ENCODE data around the gene URM1. TPM values are rescaled to one million over a fixed set of nuclear protein-coding genes. Genes with fewer than 3 reads are reported as not detected.
"Not testable (repeated sequence)": the region's sequence is repeated elsewhere in the genome, so short reads cannot be mapped to it uniquely, and the experiment has no call there.

The URM1 gene
- total RNA-seq, 2 experiments from 2014 or later, result 78.9 to 79.9 TPM

GRCh38 chr9:128399861-128400260 lies 28.7 kb downstream of the URM1 start:
- Mint-ChIP-seq H3K27ac (no peak overlapping the region), H3K36me3 (ENCODE audit: low read depth) (no peaks in the 10 kb centered on the region), H3K4me3 (no peak overlapping the region), H3K27me3 (ENCODE audit: low read depth) (peaks cover 12% of the 10 kb centered on the region), H3K9me3 (ENCODE audit: insufficient read depth) (no peaks in the 10 kb centered on the region), H3K4me1 (ENCODE audit: low read depth) (peaks cover 3% of the 10 kb centered on the region)
- ChIA-PET POLR2A (no interaction called here), CTCF (no interaction called here)
- DNase-seq, result no peak
- ATAC-seq, result no peak

DNA sequence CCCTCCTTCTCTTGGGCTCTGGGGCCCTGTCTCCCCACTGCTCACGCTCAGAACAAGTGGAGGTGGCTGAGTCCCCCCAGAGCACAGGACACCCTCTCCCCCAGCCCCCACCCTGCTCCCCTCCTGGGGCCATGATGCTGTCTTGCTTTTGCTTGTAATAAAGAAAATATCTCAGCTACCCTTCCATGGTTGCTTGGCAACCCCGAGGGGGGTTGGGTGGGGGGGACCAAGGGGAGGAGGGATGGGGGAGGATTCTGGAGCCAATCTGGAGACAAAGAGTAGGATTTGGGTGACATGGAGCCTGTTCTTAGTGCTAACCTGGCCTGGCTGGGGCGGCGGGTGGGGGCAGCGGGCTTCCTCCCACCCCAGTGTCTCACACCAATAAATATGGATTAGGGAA lies 33.4 kb downstream of the URM1 start:
- H3K27ac Mint-ChIP-seq, result no peak overlapping the region
- no peaks in the 10 kb centered on the region for H3K36me3 Mint-ChIP-seq (ENCODE audit: low read depth)
- DNase-seq, result no peak
- H3K4me1 Mint-ChIP-seq (ENCODE audit: low read depth), result peaks cover 1% of the 10 kb centered on the region
- peaks cover 17% of the 10 kb centered on the region for H3K27me3 Mint-ChIP-seq (ENCODE audit: low read depth)
- no peaks in the 10 kb centered on the region for H3K9me3 Mint-ChIP-seq (ENCODE audit: insufficient read depth)
- ChIA-PET CTCF (no interaction called here), POLR2A (no interaction called here)
- no peak for ATAC-seq
- H3K4me3 Mint-ChIP-seq, result no peak overlapping the region

DNA sequence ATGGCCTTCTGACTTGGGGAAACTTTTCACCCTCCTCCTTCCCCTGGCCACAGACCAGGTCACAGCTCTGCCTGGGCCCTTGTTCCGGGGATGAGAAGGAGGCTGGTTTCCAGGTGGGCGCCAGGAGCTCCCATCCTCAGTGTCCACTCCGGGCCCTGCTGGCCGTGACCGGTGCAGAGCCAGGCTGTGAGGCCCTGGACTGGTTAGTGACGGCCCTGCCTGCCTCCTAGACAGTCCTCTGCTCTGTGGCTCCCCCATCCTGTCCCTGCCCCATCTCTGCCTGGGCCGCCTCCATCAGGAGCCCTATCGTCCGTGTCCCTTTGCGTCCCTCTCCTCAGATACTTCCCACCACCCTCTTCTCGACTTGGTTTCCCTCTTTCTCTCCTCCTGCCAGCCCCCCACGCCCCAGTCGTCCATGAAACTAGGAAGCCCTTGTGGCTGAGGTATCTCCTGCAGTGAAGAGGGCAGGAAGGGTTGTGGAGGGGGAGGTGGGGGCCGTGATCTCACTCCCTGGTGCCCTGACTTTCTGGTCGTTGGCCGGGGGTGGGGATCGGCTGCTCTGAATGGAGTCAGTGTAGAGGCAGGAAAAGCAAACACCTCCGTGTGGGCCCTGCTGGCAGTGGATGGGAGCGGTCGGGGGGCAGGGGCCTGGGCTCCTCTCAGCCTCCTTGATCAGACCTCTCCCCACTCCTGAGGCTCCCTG lies 34.1 kb downstream of the URM1 start:
- Mint-ChIP-seq H3K27me3 (ENCODE audit: low read depth) (peaks cover 24% of the 10 kb centered on the region), H3K36me3 (ENCODE audit: low read depth) (no peaks in the 10 kb centered on the region), H3K4me1 (ENCODE audit: low read depth) (peaks cover 1% of the 10 kb centered on the region), H3K27ac (no peak overlapping the region), H3K9me3 (ENCODE audit: insufficient read depth) (no peaks in the 10 kb centered on the region), H3K4me3 (no peak overlapping the region)
- ChIA-PET POLR2A (interaction anchor here (0.7 kb wide), 1 partner anchor 639 kb away, joined by 3 read pairs; no protein-coding TSS in a partner anchor), CTCF (no interaction called here)
- ATAC-seq, result no peak
- DNase-seq, result no peak

- no peaks in the 10 kb centered on the region for H3K9me3 Mint-ChIP-seq (ENCODE audit: insufficient read depth)
- DNase-seq, result no peak
- ChIA-PET CTCF (no interaction called here), POLR2A (no interaction called here)
- H3K36me3 Mint-ChIP-seq (ENCODE audit: low read depth), result no peaks in the 10 kb centered on the region
- no peak overlapping the region for H3K27ac Mint-ChIP-seq
- peaks cover 26% of the 10 kb centered on the region for H3K27me3 Mint-ChIP-seq (ENCODE audit: low read depth)
- H3K4me1 Mint-ChIP-seq (ENCODE audit: low read depth), result peaks cover 1% of the 10 kb centered on the region
- H3K4me3 Mint-ChIP-seq, result no peak overlapping the region
- no peak for ATAC-seq
Measured at GRCh38 chr9:128405780-128406171, 34.6 kb downstream of the URM1 start.

GRCh38 chr9:128406848-128407391 lies 35.7 kb downstream of the URM1 start:
- H3K9me3 Mint-ChIP-seq (ENCODE audit: insufficient read depth), result no peaks in the 10 kb centered on the region
- ATAC-seq (no peak), DNase-seq (no peak)
- ChIA-PET POLR2A (no interaction called here), CTCF (no interaction called here)
- peaks cover 33% of the 10 kb centered on the region for H3K27me3 Mint-ChIP-seq (ENCODE audit: low read depth)
- peaks cover 1% of the 10 kb centered on the region for H3K4me1 Mint-ChIP-seq (ENCODE audit: low read depth)
- H3K4me3 Mint-ChIP-seq, result no peak overlapping the region
- no peak overlapping the region for H3K27ac Mint-ChIP-seq
- H3K36me3 Mint-ChIP-seq (ENCODE audit: low read depth), result no peaks in the 10 kb centered on the region

- ATAC-seq, result no peak
- peaks cover 38% of the 10 kb centered on the region for H3K27me3 Mint-ChIP-seq (ENCODE audit: low read depth)
Measured at GRCh38 chr9:128408963-128409431, 37.8 kb downstream of the URM1 start.

GRCh38 chr9:128409450-128409849 lies 38.3 kb downstream of the URM1 start:
- CTCF ChIA-PET, result interaction anchor here (1.1 to 4.7 kb wide), 4 partner anchors 11 to 48 kb away, joined by 3 to 62 read pairs (median 8); partner anchors contain the start of genes CERCAM and URM1
- Mint-ChIP-seq H3K4me3 (no peak overlapping the region), H3K36me3 (ENCODE audit: low read depth) (no peaks in the 10 kb centered on the region), H3K27ac (no peak overlapping the region), H3K27me3 (ENCODE audit: low read depth) (peaks cover 39% of the 10 kb centered on the region), H3K4me1 (ENCODE audit: low read depth) (peaks cover 1% of the 10 kb centered on the region), H3K9me3 (ENCODE audit: insufficient read depth) (no peaks in the 10 kb centered on the region)
- DNase-seq (no peak), ATAC-seq (no peak)
- POLR2A ChIA-PET, result no interaction called here

More at GRCh38 chr9:128408963-128409431, 37.8 kb downstream of the URM1 start:
- DNase-seq, result no peak
- H3K4me1 Mint-ChIP-seq (ENCODE audit: low read depth), result peaks cover 1% of the 10 kb centered on the region
- no peak overlapping the region for H3K27ac Mint-ChIP-seq
- CTCF ChIA-PET, result interaction anchor here (1.8 to 4.7 kb wide), 2 partner anchors 11 to 48 kb away, joined by 6 to 62 read pairs; partner anchors contain the start of gene CERCAM
- POLR2A ChIA-PET, result no interaction called here
- H3K9me3 Mint-ChIP-seq (ENCODE audit: insufficient read depth), result no peaks in the 10 kb centered on the region
- H3K36me3 Mint-ChIP-seq (ENCODE audit: low read depth), result no peaks in the 10 kb centered on the region
- H3K4me3 Mint-ChIP-seq, result no peak overlapping the region

DNA sequence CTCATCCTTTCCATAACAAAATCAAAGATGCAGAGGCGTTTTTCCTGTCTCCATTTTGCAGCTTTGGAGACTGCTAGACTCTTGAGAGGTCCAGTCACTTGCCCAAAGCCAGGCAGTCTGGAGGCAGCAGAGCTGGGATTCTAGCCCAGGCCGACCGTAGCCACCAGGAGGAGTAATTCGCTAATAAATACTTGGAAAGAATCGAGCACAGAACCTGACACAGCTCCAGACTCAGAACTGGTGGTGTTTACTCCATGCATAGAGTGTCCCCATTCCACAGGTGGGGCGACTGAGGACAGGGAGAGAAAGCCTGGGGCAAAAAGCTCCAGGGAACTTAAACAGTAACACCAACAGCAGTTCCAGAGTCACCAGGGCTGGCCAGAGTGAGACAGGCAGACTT lies 38.8 kb downstream of the URM1 start:
- DNase-seq (no peak), ATAC-seq (no peak)
- H3K4me1 Mint-ChIP-seq (ENCODE audit: low read depth), result peaks cover 1% of the 10 kb centered on the region
- H3K27ac Mint-ChIP-seq, result no peak overlapping the region
- H3K4me3 Mint-ChIP-seq, result no peak overlapping the region
- POLR2A ChIA-PET, result no interaction called here
- peaks cover 44% of the 10 kb centered on the region for H3K27me3 Mint-ChIP-seq (ENCODE audit: low read depth)
- no peaks in the 10 kb centered on the region for H3K9me3 Mint-ChIP-seq (ENCODE audit: insufficient read depth)
- H3K36me3 Mint-ChIP-seq (ENCODE audit: low read depth), result no peaks in the 10 kb centered on the region
- CTCF ChIA-PET, result interaction anchor here (1.1 to 4.7 kb wide), 5 partner anchors 11 to 115 kb away, joined by 3 to 62 read pairs (median 4); partner anchors contain the start of genes CERCAM and URM1

DNA sequence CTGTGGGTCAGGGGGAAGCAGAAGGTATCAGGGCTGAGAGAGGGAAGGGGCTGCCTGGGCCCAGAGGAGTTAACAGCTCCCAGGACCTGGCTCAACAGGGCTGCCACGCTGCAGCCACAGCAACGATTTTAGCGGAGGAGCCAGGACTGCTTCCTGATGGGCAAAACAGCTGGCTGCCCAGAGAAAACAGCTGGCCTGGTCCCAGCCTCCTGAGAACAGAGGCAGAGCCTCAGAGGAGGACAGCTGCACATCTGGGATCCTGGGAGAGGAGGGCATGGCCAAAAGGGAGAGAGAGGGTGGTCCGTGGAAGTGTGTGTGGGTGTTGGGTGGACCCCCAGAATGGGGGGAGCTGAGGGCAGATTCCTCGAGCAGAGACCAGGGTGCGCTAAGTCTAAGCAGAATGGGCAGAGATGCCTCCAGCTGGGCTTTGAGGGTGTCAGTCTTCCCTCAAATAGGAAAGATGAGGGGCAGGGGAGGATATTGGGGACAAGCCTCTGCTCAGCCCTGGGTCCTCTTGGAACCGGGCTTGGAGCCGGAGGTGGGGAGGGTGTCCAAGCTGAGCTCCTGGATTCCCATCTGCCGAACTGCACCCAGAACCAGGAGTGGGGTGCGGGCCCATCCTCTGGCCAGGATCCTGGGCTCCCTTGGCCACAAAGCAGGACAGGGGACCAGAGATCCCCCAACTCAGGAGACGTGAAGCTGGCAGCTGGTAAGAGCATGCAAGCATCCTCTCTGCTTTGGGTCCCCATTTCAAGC lies 40.4 kb downstream of the URM1 start:
- no peak overlapping the region for H3K27ac Mint-ChIP-seq

DNA sequence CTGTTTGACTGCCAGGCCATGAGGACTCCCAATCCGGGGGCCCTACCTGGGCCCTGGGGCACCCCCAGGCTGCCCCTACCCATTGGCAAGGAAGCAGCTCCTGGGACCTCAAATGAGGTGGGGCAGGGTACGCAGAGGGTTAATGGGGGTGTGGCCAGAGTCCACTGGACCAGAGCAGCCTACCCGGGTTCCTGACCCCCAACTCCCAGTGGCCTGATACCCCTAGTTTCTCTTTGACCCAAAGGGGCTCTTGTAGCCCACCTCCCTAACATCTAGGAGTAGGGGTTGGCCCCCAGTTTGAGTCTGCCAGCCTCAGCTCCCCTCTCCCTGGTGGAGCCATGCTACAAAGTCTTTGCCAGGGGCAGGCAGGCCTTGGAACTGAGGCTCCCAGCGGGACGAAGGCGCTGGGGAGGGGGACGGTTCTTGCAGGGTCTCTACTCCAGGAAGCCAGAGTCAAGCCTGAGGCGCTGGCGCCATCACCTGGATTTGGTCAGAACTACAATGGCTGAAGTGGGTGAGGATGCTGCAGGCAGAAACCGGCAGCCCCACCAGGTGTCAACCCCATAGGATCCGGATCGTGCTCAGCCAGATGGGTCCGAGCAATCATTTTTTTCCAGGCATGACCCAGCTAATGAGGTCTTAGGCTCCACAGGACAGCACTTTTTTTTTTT lies 41.1 kb downstream of the URM1 start:
- POLR2A ChIA-PET, result interaction anchor here (0.9 to 1.0 kb wide), 2 partner anchors 35 to 41 kb away, joined by 3 read pairs; partner anchors contain the start of gene URM1
- Mint-ChIP-seq H3K27me3 (ENCODE audit: low read depth) (peaks cover 52% of the 10 kb centered on the region), H3K36me3 (ENCODE audit: low read depth) (no peaks in the 10 kb centered on the region), H3K9me3 (ENCODE audit: insufficient read depth) (no peaks in the 10 kb centered on the region), H3K27ac (no peak overlapping the region), H3K4me1 (ENCODE audit: low read depth) (no peaks in the 10 kb centered on the region), H3K4me3 (no peak overlapping the region)
- ATAC-seq (peak; percentile 62), DNase-seq (peak; percentile 65)
- CTCF ChIA-PET, result interaction anchor here (0.8 to 4.7 kb wide), 8 partner anchors 8 to 407 kb away, joined by 3 to 62 read pairs (median 4); partner anchors contain the start of genes CERCAM and URM1

More for the DNA sequence above, 40.4 kb downstream of the URM1 start:
- ChIA-PET CTCF (interaction anchor here (0.8 to 4.7 kb wide), 9 partner anchors 9 to 408 kb away, joined by 3 to 62 read pairs (median 4); partner anchors contain the start of genes CERCAM and URM1), POLR2A (interaction anchor here (0.8 to 1.0 kb wide), 3 partner anchors 34 to 49 kb away, joined by 3 read pairs; partner anchors contain the start of gene URM1)
- H3K27me3 Mint-ChIP-seq (ENCODE audit: low read depth), result peaks cover 54% of the 10 kb centered on the region
- no peaks in the 10 kb centered on the region for H3K36me3 Mint-ChIP-seq (ENCODE audit: low read depth)
- DNase-seq (no peak), ATAC-seq (no peak)
- no peak overlapping the region for H3K4me3 Mint-ChIP-seq
- no peaks in the 10 kb centered on the region for H3K9me3 Mint-ChIP-seq (ENCODE audit: insufficient read depth)
- H3K4me1 Mint-ChIP-seq (ENCODE audit: low read depth), result peaks cover 1% of the 10 kb centered on the region

DNA sequence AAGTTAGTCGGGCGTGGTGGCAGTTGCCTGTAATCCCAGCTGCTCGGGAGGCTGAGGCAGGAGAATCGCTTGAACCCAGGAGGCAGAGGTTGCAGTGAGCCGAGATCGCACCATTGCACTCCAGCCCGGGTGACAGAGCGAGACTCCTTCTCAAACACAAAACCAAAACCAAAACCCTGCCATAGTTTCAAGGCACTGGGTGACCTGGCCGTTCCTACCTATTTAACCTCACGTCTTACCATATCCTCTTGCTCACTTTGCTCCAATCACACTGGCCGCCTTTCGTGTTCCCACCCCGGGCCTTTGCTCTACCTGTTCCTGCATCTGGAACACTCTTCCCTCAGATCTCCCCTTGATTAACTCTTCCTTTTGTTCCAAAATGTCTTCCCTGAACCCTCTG lies 42.6 kb downstream of the URM1 start:
- H3K27ac Mint-ChIP-seq; DNase-seq; POLR2A ChIA-PET; H3K4me1 Mint-ChIP-seq (ENCODE audit: low read depth); H3K36me3 Mint-ChIP-seq (ENCODE audit: low read depth); H3K9me3 Mint-ChIP-seq (ENCODE audit: insufficient read depth); H3K4me3 Mint-ChIP-seq; ATAC-seq: not testable (repeated sequence)
- H3K27me3 Mint-ChIP-seq (ENCODE audit: low read depth), result peaks cover 47% of the 10 kb centered on the region
- CTCF ChIA-PET, result interaction anchor here (1.6 to 4.7 kb wide), 2 partner anchors 25 to 52 kb away, joined by 3 to 62 read pairs; no protein-coding TSS in a partner anchor
